Measurements from ENCODE around the gene NPTX2.
"Not testable (repeated sequence)": the region's sequence is repeated elsewhere in the genome, so short reads cannot be mapped to it uniquely, and the experiment has no call there.

Gene NPTX2

DNA sequence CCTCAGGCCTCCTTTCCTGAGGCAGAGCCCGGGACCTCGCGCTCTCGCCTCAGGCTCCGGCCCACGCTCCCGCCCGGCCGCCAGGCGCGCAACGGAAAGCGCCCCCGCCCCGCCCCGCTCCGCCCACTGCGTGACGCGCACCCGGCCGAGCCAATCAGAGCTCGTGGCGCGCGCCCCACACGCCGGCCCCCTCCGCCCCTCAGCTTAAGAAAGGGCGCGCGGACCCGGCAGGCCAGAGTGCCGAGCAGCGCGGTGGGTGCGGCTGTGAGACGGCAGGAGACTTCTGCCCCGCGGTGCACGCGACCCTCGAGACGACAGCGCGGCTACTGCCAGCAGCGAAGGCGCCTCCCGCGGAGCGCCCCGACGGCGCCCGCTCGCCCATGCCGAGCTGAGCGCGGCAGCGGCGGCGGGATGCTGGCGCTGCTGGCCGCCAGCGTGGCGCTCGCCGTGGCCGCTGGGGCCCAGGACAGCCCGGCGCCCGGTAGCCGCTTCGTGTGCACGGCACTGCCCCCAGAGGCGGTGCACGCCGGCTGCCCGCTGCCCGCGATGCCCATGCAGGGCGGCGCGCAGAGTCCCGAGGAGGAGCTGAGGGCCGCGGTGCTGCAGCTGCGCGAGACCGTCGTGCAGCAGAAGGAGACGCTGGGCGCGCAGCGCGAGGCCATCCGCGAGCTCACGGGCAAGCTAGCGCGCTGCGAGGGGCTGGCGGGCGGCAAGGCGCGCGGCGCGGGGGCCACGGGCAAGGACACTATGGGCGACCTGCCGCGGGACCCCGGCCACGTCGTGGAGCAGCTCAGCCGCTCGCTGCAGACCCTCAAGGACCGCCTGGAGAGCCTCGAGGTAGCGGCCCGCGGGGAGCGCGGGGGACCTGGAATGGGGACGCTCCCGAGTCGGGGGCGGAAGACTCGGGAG, at the start of gene NPTX2:
TSS of gene NPTX2 (plus strand) at position 235 of the 909 bp plus-strand sequence. CDS start at position 412, 177 bp downstream.
- no peak for DNase-seq (ENCODE audit: low spot score)

DNA sequence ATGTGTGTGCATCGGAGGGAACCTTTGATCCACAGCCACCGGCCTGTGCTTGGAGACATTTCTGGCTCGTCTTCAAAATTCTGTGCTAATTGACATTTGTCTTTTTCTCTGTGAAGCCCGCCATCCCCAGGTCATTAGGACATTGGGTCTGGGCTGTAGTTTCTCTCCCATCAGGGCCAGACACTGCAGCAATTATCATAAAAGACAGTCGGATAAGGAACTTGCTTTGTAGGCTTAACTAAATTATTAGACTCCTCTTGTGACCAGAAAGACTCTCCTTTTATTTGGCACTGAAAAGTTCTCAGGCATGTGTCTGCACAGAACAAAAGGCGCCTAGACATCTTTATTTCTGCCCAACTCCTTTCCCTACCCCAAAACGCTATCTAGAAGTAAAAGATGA, 49.1 kb upstream of the NPTX2 start:
- DNase-seq (ENCODE audit: low spot score), result no peak

- no peak for DNase-seq (ENCODE audit: low spot score)
Observed at GRCh38 chr7:98568891-98569290, 48.2 kb upstream of the NPTX2 start.

DNA sequence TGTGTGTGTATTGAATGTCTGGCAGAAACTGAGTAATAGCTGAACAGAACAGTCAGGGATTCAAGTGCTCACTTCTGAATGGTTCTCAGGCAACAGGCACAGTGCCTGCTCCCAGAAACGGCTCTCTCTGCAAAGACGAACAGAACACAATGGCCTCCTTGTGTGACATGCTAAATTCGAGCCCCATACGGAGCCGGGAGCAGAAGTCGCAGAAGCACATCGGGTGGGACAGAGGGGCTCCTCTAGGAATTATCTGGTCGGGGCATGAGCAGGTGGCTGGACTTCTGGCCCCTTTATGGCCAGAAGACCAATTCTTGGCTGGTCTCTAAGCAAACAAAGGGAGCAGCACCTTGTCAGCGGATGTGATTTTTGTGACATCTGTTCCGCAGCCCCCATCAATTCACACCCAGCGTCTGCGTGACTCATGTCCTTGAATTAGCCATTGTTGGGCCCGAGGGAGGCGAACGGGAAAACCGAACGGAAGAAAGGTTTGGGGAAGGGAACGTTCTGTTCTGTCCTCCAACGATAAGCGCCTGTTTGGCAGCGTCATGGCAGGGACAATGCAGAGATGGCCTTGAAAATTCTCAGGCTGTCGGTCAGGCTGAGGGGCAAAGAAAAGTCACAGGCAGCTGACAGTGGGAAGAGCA, 47.3 kb upstream of the NPTX2 start:
- no peak for DNase-seq (ENCODE audit: low spot score)

DNA sequence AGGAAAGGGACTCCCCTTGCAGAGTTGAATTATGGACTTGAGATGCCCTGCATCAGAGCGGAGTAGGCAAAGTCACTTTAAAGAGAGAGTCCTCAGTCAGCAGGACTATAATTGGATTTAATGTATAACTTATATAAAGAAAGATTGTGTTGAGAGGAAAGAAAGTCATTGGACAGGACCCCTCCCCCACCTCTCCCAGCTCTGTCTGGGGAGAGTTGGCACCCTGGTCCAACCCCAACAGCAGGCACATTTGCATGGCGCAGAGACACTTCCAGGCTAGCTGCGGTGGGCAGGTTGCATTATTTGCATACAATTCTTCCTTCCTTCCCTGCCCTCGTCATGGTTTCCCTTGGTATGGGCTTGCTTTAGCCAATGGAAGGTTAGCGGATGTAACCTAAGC, 46.1 kb upstream of the NPTX2 start:
- no peak for DNase-seq (ENCODE audit: low spot score)

- DNase-seq (ENCODE audit: low spot score), result no peak
Observed at GRCh38 chr7:98571986-98572385, 45.1 kb upstream of the NPTX2 start.

- DNase-seq (ENCODE audit: low spot score), result not testable (repeated sequence)
Observed at GRCh38 chr7:98572716-98573115, 44.4 kb upstream of the NPTX2 start.

GRCh38 chr7:98573816-98574215, 43.3 kb upstream of the NPTX2 start:
- DNase-seq (ENCODE audit: low spot score), result no peak

DNA sequence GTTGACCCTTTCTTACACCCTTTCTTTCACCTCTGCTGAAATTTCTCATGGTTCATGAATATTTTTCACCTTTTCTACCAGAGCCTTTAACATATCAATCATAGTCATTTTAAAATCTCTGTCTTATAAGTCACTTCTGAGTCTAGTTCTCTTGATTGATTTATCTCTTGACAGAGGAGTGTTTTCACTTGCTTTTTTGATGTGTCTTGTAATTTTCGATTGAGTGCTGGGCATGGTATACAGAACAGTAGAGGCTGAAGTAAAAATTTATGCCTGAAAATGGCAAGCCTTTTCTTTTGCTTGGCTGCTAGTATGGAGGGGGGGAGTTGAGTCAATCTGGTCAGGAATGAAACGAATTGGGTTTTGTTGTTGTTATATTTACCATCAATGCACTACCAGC, 41.2 kb upstream of the NPTX2 start:
- DNase-seq (ENCODE audit: low spot score), result no peak

DNA sequence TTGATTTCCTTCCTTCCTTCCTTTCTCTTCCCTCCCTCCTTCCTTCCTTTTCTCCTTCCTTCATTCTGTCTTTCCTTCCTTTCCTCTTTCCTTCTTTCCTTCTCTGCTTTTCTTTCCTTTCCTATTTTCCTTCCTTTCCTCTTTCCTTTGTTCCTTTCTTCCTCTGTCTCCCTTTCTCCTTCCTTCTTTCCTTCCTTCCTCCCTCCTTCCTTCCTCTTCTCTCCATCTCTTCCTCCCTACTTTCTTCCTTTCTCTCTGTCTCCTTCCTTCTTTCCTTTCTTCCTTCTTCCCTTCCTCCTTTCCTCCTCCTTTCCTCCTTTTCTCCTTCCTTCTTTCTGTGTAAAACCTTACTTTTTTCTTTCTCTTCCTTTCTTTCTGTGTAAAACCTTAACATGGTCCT, 32.3 kb upstream of the NPTX2 start:
- no peak for DNase-seq (ENCODE audit: low spot score)

- DNase-seq (ENCODE audit: low spot score), result no peak
Observed at GRCh38 chr7:98591926-98592325, 25.2 kb upstream of the NPTX2 start.

GRCh38 chr7:98594348-98594747, 22.7 kb upstream of the NPTX2 start:
- no peak for DNase-seq (ENCODE audit: low spot score)

DNA sequence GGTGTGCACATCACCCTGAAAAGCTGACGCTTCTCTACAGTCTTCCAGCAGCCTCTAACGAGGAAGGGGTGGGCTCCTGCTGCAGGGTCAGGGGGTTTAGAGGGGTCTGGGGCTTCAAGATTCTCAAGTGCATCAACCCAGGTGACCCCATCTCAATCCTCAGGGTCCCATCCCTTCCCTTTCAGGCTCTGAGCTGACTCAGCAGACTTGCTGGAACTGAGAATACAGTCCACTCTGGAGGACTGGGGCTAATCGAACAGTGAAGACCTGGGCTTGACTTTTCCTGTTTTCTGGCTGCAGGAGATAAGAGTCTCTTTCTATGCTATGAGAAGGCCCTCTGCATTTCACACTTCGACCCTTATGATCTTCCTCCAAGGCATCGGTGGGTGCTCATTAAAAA, 22.3 kb upstream of the NPTX2 start:
- DNase-seq (ENCODE audit: low spot score), result no peak

DNA sequence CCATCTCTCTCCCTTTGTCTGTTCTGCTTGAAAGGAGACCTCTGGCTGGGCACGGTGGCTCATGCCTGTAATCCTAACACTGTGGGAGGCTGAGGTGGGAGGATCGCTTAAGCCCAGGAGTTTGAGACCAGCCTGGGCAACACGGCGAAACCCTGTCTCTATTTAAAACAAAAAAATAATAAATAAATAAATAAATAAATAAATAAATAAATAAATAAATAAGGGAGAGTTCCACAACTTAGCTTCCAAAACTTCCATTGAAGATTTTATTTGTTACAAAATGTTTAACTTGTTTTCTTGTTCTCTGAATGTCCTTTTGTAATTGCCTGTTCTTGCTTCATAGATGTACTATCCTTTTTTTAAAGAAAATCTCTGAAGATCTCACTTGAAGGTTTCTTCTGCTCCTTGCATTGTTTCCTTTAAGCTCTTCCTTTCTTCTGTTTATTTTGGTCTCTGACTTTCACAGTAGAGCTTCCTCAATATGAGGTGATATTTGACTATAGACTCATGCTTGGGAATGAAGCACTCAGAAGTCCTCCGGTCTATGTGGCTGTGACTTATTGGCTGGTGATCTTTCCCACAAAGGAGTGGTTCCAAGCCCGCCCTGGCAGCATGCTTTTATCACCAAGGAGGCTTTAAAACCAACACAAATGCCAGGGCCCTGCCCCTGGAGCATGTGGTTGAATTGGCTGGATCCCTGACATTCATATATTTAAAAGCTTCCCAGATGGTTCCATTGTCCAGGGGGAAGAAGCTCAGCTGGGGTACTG, 18.1 kb upstream of the NPTX2 start:
- no peak for DNase-seq (ENCODE audit: low spot score)

GRCh38 chr7:98599886-98600285, 17.2 kb upstream of the NPTX2 start:
- no peak for DNase-seq (ENCODE audit: low spot score)

GRCh38 chr7:98602755-98603398, 14.2 kb upstream of the NPTX2 start:
- DNase-seq (ENCODE audit: low spot score), result no peak

DNA sequence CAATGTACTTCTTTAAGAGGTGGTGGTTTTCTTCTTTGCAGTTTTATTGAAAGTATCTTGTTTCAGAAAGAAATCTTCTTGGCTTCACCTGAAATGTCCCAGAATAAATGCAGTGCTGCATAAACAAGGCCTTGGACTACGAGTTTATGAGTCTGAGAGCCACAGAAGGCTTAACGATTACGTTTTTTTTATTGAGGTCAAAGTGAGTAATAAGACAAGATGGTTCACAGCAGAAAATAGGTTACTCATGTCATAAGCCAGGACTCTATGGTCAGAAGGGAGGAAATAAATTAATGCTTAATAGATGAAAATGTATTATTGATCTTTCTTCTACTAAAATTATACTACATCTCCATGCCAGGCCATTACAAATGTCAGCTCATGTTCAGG, 13.7 kb upstream of the NPTX2 start:
- no peak for DNase-seq (ENCODE audit: low spot score)

DNA sequence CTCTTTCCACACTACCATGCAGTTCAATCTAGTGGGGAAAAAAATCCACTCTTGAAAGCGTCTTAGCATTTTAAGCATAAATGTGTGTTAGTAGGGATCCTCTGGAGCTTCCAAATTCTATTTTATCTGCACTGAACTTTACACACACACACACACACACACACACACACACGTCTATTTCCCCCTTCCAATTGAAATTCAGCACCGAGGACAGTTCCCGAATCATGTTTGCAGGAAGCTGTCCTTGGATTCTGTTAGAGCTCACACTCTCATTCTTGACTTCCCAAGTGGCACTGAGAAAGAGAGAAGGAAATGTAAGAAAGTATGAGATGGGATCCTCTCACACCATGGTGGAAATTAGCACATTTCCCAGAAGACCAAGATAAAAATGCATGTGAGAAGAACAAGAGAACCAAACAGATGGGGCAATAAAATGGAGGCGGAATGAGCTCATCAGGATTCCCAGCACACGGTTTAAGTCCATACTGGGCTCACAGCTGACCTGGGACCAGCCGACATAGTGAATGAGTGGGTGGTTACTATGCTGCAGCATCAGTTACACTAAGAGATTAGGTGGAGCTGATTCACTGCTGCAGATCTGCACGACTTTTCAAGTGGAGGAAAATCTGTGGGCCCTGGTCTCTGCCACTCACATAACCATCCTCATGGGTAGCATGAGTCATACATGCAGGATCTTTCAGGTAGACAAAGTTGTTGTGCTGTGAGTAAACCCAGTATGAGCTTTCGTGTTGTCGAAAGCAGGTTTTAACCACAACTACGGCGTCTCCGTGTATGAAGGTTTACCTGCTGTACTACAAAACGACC, 3.3 kb upstream of the NPTX2 start:
- no peak for DNase-seq (ENCODE audit: low spot score)

DNA sequence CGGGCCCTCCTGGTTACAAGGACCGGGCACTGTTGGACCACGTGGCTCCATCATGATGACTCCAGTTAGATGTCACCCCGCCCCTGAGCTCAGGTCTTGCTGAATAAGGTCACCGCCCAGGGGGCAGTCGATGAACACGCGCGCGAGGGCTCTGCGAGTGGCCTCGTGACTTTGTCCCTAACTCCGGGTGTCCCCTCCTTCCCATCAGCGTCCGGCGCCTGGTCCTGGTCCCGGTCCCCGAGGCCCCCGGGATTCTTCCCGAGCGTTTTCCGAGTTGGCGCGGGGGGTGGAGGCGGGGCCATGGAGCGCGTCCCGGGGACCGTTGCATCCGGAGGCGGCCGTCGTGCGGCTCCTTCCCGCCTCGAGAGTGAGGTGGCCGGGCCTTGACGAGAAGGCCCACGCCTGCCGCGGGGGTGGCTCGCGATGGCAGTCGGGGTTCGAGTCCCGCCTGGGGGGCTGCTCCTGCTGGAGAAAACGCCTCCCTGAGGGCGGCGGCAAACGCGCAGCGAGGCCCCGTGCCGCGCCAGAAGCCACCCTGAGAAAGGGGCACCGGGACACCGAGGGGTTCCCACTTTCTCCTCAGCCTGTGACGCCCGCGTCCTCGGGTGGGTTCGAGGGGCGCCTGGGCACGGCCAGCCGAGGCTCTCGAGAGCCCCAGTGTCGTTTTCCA, 569 bp upstream of the NPTX2 start:
- DNase-seq (ENCODE audit: low spot score), result no peak

DNA sequence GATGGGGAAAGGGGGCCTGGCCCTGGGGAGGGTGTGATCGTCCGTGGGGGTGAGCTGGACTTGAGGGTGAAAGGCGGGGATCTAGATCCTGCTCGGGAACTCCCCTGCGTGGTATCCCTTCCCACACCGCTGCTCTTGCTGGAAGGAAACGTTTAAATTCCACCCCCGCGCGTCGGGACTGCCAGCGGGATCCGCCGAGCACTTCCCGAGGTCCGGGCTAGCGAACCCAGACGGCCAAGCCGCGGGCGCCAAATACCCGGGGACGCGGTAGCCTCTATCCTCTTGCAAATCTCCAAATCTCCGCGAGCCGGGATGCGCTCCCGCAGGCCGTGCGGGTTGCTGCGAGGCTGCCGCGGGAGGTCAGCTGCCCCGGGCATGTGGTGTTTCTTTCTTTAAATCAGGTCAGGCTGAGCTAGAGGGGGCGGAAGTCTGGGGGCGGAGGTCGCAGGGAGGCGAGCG, 904 bp downstream of the NPTX2 start:
- no peak for DNase-seq (ENCODE audit: low spot score)

GRCh38 chr7:98618786-98619185, 1.7 kb downstream of the NPTX2 start:
- no peak for DNase-seq (ENCODE audit: low spot score)
